Activated CD4-positive, CD25-positive, alpha-beta regulatory T cell treated with anti-CD3 and anti-CD28 coated beads, Interleukin-2, amount 50 U/mL, for 24 hours (primary cell): ENCODE results near the gene NR3C2.

ENCODE experiments used
- ATAC-seq, 2 donors: fragments of 150-1000 bp; cut with Tn5 transposase; one replicate each; pipeline ENCODE4 v1.10.0; 2021; ENCODE audit warnings: mild to moderate bottlenecking in 1 of 2, moderate library complexity in 1 of 2

Gene NR3C2

GRCh38 chr4:148255344-148255720, 186.9 kb downstream of the NR3C2 start:
- ATAC-seq = no peak

GRCh38 chr4:148254621-148255343, 187.4 kb downstream of the NR3C2 start:
- ATAC-seq = no peak

- no peak for ATAC-seq
These were observed 188.4 kb downstream of the NR3C2 start for GRCh38 chr4:148253768-148254167.

- ATAC-seq = no peak
These were observed 193.4 kb downstream of the NR3C2 start for GRCh38 chr4:148248824-148249223.

- no peak for ATAC-seq
These were observed 197.2 kb downstream of the NR3C2 start for GRCh38 chr4:148245015-148245414.

GRCh38 chr4:148243837-148244236, 198.4 kb downstream of the NR3C2 start:
- no peak for ATAC-seq

GRCh38 chr4:148240241-148240640, 202.0 kb downstream of the NR3C2 start:
- no peak for ATAC-seq

- no peak for ATAC-seq
These were observed 202.7 kb downstream of the NR3C2 start for GRCh38 chr4:148239494-148239985.

GRCh38 chr4:148238811-148239493, 203.3 kb downstream of the NR3C2 start:
- no peak for ATAC-seq

- ATAC-seq = no peak
These were observed 204.1 kb downstream of the NR3C2 start for GRCh38 chr4:148238086-148238485.

- ATAC-seq = no peak
These were observed 206.4 kb downstream of the NR3C2 start for GRCh38 chr4:148235809-148236208.

- no peak for ATAC-seq
These were observed 212.4 kb downstream of the NR3C2 start for GRCh38 chr4:148229798-148230197.

GRCh38 chr4:148229028-148229427, 213.2 kb downstream of the NR3C2 start:
- no peak for ATAC-seq

GRCh38 chr4:148227147-148227546, 215.1 kb downstream of the NR3C2 start:
- no peak for ATAC-seq

GRCh38 chr4:148226341-148226740, 215.9 kb downstream of the NR3C2 start:
- ATAC-seq = no peak

- ATAC-seq = no peak
These were observed 216.6 kb downstream of the NR3C2 start for GRCh38 chr4:148225639-148226038.

GRCh38 chr4:148224476-148224875, 217.7 kb downstream of the NR3C2 start:
- no peak for ATAC-seq

GRCh38 chr4:148222991-148223660, 219.1 kb downstream of the NR3C2 start:
- no peak for ATAC-seq

- ATAC-seq = peak; percentile 76 to 81
These were observed 225.1 kb downstream of the NR3C2 start for GRCh38 chr4:148216866-148217814.

GRCh38 chr4:148216321-148216720, 225.9 kb downstream of the NR3C2 start:
- ATAC-seq = no peak

- ATAC-seq = no peak
These were observed 227.0 kb downstream of the NR3C2 start for GRCh38 chr4:148215202-148215601.

- ATAC-seq = no peak
These were observed 227.6 kb downstream of the NR3C2 start for GRCh38 chr4:148214529-148215166.
